ENCODE results near the gene ATP2B2. TPM values are rescaled to one million over a fixed set of nuclear protein-coding genes. Genes with fewer than 3 reads are reported as not detected.

Gene ATP2B2
- total RNA-seq, 1 experiment from 2014 or later: not detected

DNA sequence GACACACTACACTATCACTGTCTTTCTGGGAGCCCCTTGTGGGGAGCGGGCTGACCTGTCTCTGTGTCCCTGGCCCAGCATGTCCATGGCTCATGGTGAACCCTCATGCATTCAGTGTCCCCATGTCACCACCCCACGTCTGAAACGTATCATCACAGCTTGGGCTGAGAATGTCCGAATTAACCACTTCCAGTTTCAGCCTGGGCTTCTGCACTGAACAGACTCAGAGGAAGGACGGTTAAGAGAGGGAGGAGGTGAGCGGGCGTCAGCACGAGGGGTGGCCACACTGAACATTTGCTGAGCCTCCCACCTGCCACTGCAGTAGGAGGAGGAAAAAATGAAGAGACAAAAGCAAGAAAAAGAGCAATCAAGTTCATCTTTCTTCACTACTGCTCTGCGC, 30.5 kb downstream of the ATP2B2 start:
- peaks cover 4% of the 10 kb centered on the region; the same call in 1 of the 2 replicates for H3K27me3 ChIP-seq (ENCODE audit: insufficient read depth, low read length)
- intact Hi-C loops (cut with micrococcal nuclease): no loop called here
- POLR2A ChIA-PET: no interaction called here

DNA sequence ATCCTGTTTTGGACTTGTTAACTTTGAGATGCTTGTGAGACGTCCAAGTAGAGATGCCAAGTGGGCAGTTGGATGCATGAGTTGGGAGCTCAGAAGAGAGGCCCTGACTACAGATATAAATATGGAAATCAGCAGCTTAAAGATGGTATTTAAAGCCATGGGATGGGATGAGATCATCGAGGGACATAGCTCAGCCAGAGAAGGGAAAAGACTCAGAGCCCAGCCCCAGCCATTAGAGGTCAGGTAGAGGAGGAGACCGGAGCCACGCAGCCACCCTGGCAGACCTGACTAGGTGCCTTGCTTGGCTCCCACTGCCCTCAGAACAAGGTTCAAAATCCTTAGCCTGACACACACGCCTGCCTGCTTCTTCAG, 31.1 kb downstream of the ATP2B2 start:
- H3K9me3 ChIP-seq (ENCODE audit: control insufficient read depth in 1 of 2, insufficient read depth in 1 of 2, low read depth in 1 of 2, low read length in 2 of 2): no peaks in the 10 kb centered on the region
- H3K4me2 ChIP-seq (ENCODE audit: low read length): no peak overlapping the region
- H3K27me3 ChIP-seq (ENCODE audit: insufficient read depth, low read length): peaks cover 8% of the 10 kb centered on the region; the same call in 1 of the 2 replicates
- no peaks in the 10 kb centered on the region for H3K79me2 ChIP-seq (ENCODE audit: insufficient read depth, low read length)
- H3K9ac ChIP-seq (ENCODE audit: low read length): no peak overlapping the region
- no peaks in the 10 kb centered on the region for H3K4me1 ChIP-seq (ENCODE audit: control insufficient read depth in 1 of 2, insufficient read depth in 2 of 2, low read length in 2 of 2)
- ChIA-PET POLR2A (no interaction called here), CTCF (no interaction called here), RAD21 (ENCODE audit: low non-redundant PET in 1 of 2, low total read pairs in 2 of 2, uncharacterized antibody in 2 of 2, unreplicated experiment in 2 of 2) (no interaction called here)
- H3K4me3 ChIP-seq (replicated peaks in 1 of 2; ENCODE audit: low read depth in 1 of 2, low read length in 2 of 2): no peak overlapping the region
- H3K36me3 ChIP-seq (ENCODE audit: control insufficient read depth in 1 of 2, insufficient read depth in 2 of 2, low read length in 2 of 2): no peaks in the 10 kb centered on the region
- H2AFZ ChIP-seq (ENCODE audit: low read depth, low read length, poor library complexity, severe bottlenecking): no peak overlapping the region
- ATAC-seq: no peak
- H4K20me1 ChIP-seq (ENCODE audit: insufficient read depth): no peaks in the 10 kb centered on the region
- H3K27ac ChIP-seq (ENCODE audit: low read depth, low read length): no peak overlapping the region
- DNase-seq (ENCODE audit: low read depth, low spot score): no peak
- no peaks in the 10 kb centered on the region for H3K9me2 ChIP-seq (ENCODE audit: insufficient read depth)
- no TSS peak for BruUV-seq (replicated peaks)
- intact Hi-C loops (cut with micrococcal nuclease): no loop called here
- TF ChIP-seq FOSL1 (IDR thresholded peaks at IDR 0.05; ENCODE audit: low read depth) (no peak), ZNF274 (IDR thresholded peaks at IDR 0.05; ENCODE audit: low read depth, low read length) (no peak), SP1 (IDR thresholded peaks at IDR 0.05; ENCODE audit: low read depth) (no peak), ATF3 (IDR thresholded peaks at IDR 0.05) (no peak), ELF1 (IDR thresholded peaks at IDR 0.05; ENCODE audit: borderline replicate concordance, low read depth) (no peak), SRF (IDR thresholded peaks at IDR 0.05; ENCODE audit: low read depth) (no peak), CBX3 (IDR thresholded peaks at IDR 0.05; ENCODE audit: low read depth) (no peak), RAD21 (IDR thresholded peaks at IDR 0.05; ENCODE audit: low read depth) (no peak), ZFX (IDR thresholded peaks at IDR 0.05) (no peak), TCF7L2 (IDR thresholded peaks at IDR 0.05; ENCODE audit: borderline replicate concordance, extremely low read depth, insufficient read depth, insufficient read length) (no peak)
- TF ChIP-seq, protein P1, sequence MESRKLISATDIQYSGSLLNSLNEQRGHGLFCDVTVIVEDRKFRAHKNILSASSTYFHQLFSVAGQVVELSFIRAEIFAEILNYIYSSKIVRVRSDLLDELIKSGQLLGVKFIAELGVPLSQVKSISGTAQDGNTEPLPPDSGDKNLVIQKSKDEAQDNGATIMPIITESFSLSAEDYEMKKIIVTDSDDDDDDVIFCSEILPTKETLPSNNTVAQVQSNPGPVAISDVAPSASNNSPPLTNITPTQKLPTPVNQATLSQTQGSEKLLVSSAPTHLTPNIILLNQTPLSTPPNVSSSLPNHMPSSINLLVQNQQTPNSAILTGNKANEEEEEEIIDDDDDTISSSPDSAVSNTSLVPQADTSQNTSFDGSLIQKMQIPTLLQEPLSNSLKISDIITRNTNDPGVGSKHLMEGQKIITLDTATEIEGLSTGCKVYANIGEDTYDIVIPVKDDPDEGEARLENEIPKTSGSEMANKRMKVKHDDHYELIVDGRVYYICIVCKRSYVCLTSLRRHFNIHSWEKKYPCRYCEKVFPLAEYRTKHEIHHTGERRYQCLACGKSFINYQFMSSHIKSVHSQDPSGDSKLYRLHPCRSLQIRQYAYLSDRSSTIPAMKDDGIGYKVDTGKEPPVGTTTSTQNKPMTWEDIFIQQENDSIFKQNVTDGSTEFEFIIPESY (IDR thresholded peaks at IDR 0.05; ENCODE audit: extremely low read depth, insufficient replicate concordance, low read length): no peak
- TF ChIP-seq, protein P2, sequence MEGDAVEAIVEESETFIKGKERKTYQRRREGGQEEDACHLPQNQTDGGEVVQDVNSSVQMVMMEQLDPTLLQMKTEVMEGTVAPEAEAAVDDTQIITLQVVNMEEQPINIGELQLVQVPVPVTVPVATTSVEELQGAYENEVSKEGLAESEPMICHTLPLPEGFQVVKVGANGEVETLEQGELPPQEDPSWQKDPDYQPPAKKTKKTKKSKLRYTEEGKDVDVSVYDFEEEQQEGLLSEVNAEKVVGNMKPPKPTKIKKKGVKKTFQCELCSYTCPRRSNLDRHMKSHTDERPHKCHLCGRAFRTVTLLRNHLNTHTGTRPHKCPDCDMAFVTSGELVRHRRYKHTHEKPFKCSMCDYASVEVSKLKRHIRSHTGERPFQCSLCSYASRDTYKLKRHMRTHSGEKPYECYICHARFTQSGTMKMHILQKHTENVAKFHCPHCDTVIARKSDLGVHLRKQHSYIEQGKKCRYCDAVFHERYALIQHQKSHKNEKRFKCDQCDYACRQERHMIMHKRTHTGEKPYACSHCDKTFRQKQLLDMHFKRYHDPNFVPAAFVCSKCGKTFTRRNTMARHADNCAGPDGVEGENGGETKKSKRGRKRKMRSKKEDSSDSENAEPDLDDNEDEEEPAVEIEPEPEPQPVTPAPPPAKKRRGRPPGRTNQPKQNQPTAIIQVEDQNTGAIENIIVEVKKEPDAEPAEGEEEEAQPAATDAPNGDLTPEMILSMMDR (IDR thresholded peaks at IDR 0.05 in 2 of 3, conservative IDR thresholded peaks at IDR 0.05 in 1 of 3; ENCODE audit: borderline replicate concordance in 1 of 3, insufficient read depth in 1 of 3, low read depth in 2 of 3, low read length in 2 of 3): no peak
- TF ChIP-seq, protein P3, sequence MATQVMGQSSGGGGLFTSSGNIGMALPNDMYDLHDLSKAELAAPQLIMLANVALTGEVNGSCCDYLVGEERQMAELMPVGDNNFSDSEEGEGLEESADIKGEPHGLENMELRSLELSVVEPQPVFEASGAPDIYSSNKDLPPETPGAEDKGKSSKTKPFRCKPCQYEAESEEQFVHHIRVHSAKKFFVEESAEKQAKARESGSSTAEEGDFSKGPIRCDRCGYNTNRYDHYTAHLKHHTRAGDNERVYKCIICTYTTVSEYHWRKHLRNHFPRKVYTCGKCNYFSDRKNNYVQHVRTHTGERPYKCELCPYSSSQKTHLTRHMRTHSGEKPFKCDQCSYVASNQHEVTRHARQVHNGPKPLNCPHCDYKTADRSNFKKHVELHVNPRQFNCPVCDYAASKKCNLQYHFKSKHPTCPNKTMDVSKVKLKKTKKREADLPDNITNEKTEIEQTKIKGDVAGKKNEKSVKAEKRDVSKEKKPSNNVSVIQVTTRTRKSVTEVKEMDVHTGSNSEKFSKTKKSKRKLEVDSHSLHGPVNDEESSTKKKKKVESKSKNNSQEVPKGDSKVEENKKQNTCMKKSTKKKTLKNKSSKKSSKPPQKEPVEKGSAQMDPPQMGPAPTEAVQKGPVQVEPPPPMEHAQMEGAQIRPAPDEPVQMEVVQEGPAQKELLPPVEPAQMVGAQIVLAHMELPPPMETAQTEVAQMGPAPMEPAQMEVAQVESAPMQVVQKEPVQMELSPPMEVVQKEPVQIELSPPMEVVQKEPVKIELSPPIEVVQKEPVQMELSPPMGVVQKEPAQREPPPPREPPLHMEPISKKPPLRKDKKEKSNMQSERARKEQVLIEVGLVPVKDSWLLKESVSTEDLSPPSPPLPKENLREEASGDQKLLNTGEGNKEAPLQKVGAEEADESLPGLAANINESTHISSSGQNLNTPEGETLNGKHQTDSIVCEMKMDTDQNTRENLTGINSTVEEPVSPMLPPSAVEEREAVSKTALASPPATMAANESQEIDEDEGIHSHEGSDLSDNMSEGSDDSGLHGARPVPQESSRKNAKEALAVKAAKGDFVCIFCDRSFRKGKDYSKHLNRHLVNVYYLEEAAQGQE (IDR thresholded peaks at IDR 0.05; ENCODE audit: low read depth): no peak

More for the DNA sequence above, 30.5 kb downstream of the ATP2B2 start:
- CTCF ChIA-PET: no interaction called here
- Histone ChIP-seq H3K9me3 (ENCODE audit: control insufficient read depth in 1 of 2, insufficient read depth in 1 of 2, low read depth in 1 of 2, low read length in 2 of 2) (no peaks in the 10 kb centered on the region), H3K9me2 (ENCODE audit: insufficient read depth) (no peaks in the 10 kb centered on the region), H3K27ac (ENCODE audit: low read depth, low read length) (no peak overlapping the region), H3K4me2 (ENCODE audit: low read length) (no peak overlapping the region), H2AFZ (ENCODE audit: low read depth, low read length, poor library complexity, severe bottlenecking) (no peak overlapping the region), H3K36me3 (ENCODE audit: control insufficient read depth in 1 of 2, insufficient read depth in 2 of 2, low read length in 2 of 2) (no peaks in the 10 kb centered on the region), H3K4me3 (replicated peaks in 1 of 2; ENCODE audit: low read depth in 1 of 2, low read length in 2 of 2) (no peak overlapping the region), H4K20me1 (ENCODE audit: insufficient read depth) (no peaks in the 10 kb centered on the region), H3K9ac (ENCODE audit: low read length) (no peak overlapping the region), H3K4me1 (ENCODE audit: control insufficient read depth in 1 of 2, insufficient read depth in 2 of 2, low read length in 2 of 2) (no peaks in the 10 kb centered on the region), H3K79me2 (ENCODE audit: insufficient read depth, low read length) (no peaks in the 10 kb centered on the region)
- RAD21 ChIA-PET (ENCODE audit: low non-redundant PET in 1 of 2, low total read pairs in 2 of 2, uncharacterized antibody in 2 of 2, unreplicated experiment in 2 of 2): no interaction called here
- ATAC-seq (no peak), DNase-seq (ENCODE audit: low read depth, low spot score) (no peak)
- BruUV-seq (replicated peaks): no TSS peak
- TF ChIP-seq EGR1 (IDR thresholded peaks at IDR 0.05; ENCODE audit: low read depth) (no peak), POLR2AphosphoS5 (IDR thresholded peaks at IDR 0.05; ENCODE audit: low read depth, low read length) (no peak)

Measured in HCT116 (cell line).